ENCODE data around the gene TDP2.

TDP2 gene, protein sequence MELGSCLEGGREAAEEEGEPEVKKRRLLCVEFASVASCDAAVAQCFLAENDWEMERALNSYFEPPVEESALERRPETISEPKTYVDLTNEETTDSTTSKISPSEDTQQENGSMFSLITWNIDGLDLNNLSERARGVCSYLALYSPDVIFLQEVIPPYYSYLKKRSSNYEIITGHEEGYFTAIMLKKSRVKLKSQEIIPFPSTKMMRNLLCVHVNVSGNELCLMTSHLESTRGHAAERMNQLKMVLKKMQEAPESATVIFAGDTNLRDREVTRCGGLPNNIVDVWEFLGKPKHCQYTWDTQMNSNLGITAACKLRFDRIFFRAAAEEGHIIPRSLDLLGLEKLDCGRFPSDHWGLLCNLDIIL
- 33.3 to 169 (median 103) reads per million in 17 experiments for total RNA-seq

DNA sequence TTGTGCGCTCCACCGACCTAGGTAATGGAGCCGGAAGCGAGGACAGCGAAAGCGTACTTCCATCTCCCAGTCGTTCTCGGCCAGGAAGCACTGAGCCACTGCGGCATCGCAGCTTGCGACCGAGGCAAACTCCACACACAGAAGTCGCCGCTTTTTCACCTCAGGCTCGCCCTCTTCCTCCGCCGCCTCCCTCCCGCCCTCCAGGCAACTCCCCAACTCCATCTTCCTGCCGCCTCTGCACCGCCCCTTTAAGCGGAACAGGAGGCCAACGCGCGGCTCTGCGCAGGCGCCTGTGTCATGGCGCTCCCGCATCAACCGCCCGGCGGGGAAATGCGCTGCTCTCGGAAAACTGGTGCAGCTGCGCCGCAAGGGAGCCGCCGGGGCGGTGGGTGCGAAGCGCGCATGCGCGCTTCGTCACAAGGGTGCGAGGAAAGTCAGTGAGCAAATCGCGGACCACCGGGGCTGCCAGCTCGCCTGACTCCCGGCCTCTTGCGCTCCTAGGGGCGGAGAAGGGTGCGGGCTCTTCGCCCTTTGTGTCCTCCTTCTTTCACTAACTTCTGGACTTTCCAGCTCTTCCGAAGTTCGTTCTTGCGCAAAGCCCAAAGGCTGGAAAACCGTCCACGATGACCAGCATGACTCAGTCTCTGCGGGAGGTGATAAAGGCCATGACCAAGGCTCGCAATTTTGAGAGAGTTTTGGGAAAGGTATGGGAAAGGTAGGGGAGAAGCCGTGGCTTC, at the start of gene TDP2, which contains the start of gene ACOT13:
Gene TDP2, minus strand, starts transcription at position 259 of the 737 bp plus-strand sequence. Its CDS starts 37 bp downstream, at position 222.
Gene ACOT13, plus strand, starts transcription at position 437 of the 737 bp plus-strand sequence. Its CDS starts 187 bp downstream, at position 624.
- peak; percentile 99 to 100 (median 99) for DNase-seq

DNA sequence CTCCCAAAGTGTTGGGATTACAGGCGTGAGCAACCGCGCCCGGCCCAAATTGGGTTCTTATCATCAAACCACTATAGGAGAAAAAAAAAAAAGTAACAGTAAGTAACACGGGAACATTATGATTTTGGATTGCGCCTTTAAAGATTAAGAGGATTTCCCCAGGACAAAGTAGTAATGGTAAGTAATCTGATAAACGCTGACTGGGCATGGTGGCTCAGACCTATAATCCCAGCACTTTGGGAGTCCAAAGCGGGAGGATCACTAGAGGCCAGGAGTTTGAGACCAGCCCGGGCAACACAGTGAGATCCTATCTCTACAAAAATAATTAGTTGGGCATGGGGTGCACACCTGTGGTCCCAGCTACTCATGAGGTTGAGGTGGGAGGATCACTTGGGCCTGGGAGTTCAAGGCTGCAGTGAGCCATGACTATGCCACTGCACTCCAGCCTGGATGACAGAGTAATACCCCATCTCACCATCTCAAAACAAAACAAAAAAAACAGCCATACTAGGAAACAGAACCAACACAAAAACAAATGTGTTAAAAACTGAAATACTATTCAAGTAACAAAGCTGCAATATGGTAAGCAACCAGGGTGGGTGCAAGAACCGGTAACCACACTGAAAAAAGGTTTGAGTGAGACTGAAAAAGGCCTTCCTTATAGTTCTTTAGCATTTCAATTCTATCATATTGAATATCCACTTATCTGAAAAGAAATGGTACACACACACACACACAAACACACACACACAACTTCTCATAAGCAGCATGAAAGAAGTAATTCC, 44.0 kb upstream of the TDP2 start:
- no peak for DNase-seq

DNA sequence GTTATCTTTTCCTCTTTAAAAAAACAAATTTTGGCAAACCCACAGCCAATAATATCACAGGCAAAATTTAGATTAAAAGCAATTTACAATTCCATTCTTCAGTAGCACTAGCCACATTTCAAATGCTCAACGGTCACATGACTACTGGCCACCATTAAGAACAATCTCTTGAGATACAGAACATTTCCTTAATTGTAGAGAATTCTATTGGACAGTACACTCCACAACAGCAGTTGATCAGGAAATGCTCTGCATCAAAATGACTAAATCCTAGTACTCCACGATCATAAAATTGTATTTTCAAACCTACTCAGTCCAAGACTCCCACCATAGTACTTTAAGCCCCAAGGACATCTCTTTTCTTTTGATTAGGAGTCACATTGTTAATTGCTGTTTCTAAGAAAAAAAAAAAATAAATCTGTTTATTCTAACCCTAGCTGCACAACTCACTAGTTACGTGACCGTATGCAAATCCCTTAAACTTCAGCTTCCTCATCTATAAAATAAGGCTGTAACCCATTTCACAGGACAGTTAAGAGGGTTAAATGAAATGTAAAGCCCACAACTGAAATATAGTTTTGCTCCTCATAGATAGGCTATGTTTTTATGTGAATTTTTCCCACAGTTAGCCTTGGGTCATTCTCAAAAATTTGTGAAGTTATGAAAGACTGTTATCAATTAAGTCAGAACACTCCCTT, 42.5 kb upstream of the TDP2 start:
- DNase-seq = no peak

DNA sequence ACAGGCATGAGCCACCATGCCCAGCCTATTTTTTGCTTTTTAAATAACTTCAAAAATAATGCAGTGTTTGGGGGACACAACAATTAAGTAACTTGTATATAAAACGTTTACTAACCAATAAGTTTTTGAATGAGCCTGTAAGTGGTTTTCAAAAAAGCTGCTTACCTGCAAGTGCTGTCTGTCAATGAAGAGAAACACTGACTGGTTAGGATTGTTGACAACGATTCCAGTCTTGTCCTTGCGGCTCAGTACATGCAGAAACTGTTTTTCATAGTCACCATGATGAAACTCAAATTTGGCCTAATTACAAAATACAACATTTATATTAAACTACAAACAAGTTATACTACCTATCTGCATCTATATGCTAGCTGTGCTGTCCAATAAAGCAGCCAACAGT, 41.9 kb upstream of the TDP2 start:
- DNase-seq = no peak

DNA sequence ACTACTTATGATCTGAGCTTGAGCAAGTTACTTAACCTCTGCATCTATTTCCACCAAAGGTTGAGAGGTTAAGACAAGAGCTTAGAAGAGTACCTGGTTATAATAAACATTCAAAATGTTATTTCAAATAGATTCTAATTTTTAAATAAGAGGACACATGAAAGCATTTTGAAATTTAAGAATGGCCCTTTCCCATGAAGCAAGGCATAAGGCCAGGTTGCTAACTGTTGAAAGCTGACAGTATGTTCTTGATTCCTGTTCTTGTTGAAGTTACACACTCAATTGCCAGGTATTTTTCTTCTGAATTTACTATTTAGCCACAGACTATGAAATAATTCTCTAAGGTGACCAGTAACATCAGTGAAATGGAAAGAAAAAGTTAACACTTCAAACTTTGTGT, 37.8 kb upstream of the TDP2 start:
- no peak for DNase-seq

DNA sequence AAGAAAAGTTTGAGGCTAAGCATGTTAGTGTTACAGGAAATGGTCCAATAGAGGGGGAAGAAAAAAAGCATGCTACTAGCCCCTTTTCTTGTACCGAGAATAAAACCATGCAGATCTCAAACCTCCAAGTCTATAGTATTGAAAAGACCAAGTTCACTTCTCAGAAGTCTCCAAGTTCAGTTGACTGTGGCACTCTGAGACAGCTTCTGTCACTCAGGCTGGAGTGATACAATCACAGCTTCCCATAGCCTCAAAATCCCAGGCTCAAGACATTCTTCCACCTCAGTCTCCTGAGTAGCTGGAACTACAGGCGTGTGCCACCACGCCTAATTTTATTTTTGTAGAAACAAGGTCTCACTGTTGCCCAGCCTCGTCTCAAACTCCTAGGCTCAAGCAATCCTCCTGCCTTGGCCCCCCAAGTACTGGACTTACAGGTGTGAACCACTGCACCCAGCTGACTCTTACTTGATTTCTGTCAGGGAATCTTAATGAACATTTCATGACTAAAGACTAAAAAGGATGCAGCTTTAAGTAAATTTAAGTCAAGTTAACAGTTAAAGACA, 36.1 kb upstream of the TDP2 start:
- no peak for DNase-seq

DNA sequence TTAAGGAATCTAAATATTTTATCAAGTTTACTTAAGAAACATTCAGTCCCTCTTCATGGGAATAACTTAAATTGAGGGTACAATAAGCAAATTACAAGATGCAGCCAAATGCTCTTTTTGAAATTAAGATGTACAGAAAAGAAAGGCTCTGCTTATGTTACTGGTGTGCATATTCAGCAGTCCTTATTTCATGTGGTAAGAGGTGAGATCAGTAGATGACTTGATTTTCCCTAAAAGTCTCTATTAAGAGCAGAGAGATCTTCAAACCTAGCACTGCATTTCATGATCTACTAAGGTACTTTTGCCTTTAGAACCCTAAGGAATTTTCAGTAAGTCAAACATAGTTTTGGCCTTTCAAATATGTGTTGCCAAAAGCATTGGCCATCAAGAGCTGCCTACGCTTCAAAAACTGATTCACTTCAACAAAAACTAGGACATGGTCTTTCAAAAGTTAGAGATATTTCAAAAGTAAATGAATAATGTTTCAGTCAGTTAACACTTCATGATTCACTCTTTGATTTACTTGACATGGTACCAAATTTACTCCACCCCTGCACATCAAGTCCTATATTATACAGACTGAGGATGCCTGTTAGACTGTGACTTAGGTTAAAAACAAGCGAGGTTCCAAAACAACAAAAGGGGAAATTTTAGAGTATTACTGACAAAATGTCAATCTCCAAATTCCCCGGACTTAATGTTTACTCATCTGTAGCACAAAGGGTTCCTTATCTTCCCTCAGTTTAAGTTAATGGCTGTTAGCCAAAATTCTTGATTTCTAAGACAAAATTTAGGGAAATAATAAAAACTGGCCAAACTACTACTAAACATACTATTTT, 33.0 kb upstream of the TDP2 start:
- DNase-seq = no peak

DNA sequence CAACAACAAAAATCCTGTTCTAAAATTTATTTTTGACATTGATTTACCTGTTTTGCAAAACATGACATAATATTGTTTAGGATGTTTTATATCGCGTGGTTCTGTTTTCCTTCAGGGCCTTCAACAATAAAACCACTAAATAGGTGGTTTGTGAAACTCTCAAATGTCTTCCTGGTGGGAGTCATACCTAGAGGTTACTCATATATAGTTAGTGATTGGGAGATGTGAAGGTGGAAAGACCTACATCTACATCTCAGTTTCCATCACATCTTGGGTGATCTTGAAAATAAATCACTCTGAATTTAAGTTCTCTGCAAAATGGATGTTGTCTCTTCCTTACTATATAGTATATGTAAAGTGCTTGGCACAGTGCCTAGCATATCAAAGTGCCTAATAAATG, 29.4 kb upstream of the TDP2 start:
- no peak for DNase-seq

DNA sequence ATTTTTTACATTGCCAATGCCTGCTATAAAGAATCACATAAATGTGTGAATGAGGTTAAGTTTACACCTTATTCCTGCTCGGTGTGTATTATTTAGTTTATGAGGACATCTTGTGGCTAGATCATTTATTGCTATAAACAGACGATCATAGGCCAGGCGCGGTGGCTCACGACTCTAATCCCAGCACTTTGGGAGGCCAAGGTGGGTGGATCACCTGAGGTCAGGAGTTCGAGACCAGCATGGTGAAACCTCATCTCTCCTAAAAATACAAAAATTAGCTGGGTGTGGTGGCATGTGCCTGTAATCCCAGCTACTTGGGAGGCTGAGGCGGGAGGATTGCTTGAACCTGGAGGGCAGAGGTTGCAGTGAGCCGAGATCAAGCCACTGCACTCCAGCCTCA, 28.9 kb upstream of the TDP2 start:
- peak; percentile 37 to 69 (median 52) for DNase-seq

DNA sequence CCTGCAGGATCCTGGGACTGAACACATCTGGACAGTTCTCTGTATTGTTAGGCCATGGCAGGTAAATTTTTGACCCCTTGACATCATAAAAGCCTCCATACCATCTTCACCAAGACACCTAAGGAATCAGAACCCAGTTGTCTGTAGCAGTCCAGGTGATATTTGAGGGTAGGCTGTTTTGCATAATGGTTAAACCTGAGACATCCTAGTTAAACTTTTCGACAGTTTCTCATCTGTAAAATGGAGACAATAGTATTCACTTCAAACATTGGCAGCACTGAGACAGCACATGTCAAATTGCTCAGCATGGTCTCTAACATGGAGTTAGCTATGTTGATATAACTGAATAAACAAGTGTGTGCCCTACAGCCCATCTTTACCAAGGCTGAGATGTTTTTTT, 27.5 kb upstream of the TDP2 start:
- no peak for DNase-seq

DNA sequence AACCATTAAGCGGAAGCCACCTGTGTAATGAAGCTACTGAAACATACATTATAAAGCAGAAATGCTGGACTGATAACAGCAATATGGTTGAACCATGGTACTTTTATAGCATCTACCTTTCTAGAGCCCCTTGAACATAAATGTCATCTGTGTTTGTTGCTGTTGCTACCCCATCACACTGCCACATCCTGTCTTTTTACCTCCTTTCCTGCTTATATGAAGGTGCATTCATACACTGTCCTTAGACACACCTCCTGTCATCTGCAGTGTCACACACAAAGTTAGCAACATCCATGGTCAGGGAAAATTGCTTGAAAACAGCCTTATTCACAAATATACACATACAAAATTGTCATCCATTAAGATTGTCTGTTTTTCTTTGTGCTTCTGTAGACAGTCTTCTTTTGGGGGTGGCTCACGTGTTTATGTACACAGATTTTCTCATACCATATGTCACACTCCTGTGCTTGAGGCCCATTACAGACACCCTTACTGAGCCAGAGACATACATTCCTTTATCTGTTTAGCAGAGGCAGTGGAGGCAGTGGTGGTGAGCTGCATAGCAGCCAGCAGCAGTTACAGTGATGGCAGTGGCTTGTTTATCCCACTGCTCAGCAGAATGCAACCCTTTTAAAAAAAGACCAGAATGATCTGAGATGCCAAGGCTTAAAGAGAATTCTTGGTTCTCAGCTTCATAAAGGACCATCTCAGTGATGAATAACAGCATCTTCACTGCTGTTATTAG, 26.3 kb upstream of the TDP2 start:
- no peak for DNase-seq

DNA sequence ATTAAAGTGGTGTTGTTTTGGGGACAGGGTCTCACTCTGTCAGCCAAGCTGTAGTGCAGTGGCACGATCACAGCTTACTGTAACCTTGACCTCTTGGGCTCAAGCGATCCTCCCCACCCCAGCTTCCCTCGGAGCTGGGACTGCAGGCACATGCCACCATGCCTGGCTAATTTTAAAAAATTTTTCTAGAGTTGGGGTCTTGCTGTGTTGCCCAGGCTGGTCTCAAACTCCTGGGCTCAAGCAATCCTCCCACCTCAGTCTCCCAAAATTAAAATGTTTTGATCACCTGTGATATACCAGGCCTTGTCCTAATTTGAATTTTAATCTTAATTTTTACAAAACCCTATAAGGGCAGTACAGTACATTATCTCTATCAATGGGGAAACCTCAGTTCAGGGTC, 25.7 kb upstream of the TDP2 start:
- DNase-seq = no peak

DNA sequence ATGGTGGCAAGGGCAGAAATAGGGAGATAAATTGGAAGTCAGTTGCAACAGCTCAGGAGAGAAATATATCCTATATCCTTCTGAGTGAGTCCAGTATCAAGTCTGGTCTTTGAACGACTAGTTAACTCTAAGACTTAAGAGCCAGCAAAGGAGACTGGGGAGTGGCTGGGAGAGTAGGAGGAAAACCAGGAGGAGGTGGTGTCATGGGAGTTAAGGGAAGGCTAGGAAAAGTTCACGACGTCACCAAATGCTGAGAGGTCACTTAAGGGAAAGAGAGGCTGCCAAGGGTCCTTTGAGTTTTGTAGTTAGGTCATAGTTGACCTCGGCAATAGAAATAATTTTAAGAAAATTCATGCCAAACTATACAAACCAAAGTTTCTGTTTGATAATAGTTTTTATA, 25.3 kb upstream of the TDP2 start:
- DNase-seq = no peak

DNA sequence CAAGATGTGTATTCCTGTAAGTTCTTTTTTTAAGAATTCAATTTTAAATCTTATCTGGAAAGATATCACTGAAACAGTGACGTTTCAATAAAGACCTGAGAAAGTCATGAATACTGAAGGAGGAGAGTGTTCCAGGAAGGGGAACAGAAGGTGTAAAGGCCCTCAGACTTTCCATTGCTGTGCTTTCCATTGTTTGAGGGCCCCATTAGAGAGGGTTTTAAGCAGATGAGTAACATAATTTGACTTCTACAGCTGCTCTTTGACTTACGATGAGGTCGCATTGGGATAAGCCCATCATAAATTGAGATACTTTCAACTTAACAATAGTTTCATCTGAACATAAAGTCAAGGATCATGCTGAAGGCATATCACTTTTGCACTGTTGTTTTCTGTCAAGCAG, 24.9 kb upstream of the TDP2 start:
- no peak for DNase-seq

DNA sequence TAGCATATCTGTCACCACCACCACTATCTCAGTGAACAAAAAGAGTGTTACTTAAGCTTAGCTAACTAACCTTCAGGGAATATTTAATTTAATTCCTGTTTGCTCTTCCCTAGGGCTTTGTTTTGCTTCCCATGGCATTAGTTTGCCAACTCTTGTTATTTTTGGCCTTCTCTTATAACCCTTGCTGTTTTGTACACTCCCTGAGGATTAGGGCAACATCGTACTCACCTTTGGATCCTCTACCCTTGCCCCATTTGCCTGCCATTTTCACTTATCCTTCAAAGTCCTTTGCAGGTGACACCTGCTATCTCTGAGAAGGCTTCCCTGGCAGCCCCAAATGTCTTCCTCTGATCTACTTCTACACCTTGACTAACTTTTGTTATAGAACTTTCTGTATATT, 23.9 kb upstream of the TDP2 start:
- no peak for DNase-seq

DNA sequence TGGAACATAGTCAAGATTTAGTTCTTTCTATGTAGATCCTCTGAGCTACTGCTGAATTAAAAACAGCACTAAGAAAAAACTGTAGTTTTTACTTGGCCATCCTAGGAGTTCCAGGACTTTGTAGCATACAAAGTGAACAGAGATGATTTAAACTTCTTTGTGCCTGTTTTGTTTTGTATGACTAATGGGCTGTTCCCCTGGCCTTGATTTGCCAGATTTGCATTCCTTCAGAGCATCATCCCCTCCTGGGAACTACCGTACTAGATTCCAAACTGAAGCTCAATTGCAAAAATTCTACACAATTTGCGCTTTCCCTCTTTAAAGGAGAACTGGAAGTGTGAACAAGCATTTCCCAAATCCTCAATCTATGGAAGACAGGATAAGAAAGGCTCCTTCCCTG, 23.3 kb upstream of the TDP2 start:
- DNase-seq = no peak

DNA sequence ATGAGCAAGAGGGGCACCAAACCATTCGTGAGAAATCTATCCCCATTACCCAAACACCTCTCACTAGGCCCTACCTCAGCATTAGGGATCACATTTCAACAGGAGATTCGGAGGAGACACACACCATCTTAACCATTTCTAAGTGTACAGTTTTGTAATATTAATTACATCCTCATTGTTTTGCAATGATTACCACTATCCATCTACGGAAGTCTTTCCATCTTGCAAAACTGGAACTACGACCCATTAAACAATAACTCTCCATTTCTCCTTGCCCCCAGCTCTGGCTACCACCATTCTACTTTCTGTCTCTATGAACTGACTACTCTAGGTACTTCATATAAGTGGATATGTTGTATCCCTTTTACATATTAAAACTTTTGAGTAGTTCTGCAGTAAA, 20.2 kb upstream of the TDP2 start:
- DNase-seq = peak in 1 of 4 experiments; percentile 18

DNA sequence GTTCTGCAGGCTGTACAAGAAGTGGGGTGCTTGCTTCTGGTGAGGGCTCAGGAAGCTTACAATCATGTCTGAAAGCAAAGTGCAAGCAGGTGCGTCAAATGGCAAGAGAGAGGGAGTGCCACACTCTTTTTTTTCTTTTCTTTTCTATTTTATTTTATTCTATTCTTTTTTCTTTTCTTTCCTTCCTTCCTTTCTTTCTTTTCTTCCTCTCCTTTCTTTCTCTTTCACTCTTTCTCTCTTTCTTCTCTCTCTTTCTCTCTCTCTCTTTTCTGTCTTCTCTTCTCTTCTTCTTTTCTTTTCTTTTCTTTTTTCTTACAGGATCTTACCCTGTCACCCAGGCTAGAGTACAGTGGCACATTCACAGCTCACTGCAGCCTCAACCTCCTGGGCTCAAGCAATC, 19.7 kb upstream of the TDP2 start:
- DNase-seq = no peak

DNA sequence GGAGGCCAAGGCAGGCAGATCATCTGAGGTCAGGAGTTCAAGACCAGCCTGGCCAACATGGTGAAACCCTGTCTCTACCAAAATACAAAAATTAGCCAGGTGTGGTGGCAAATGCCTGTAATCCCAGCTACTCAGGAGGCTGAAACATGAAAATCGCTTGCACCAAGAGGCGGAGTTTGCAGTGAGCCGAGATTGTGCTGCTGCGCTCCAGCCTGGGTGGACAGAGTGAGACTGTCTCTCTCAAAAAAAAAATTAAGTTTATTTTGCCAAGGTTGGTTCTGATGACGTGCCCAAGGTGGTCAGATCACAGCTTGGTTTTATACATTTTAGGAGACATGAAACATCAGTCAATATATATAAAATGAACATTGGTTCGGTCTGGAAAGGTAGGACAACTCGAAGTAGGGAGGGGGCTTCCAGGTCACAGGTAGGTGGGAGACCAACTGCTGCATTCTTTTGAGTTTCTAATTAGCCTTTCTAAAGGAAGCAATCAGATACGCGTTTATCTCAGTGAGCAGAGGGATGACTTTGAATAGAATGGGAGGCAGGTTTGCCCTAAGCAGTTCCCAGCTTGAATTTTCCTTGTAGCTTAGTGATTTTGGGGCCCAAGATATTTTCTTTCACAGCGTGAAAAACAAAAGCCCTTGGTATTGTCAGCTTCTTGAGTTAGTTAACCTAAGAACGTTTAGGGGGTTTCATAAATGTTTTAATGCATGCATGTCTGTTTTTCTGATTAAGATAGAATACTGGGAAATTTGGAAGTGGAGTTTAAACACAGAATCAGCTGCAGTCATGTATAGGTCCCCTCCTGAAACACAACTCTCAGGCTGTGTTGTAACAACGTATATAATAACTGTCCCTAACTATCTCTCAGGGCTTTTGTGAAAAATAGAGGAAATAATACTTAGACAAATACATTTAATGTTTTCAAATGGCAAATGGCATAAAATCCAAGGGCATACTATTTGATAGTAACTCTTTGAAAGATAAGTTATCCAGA, 16.9 kb upstream of the TDP2 start:
- no peak for DNase-seq
